Stimulated activated CD4-positive, alpha-beta T cell treated with anti-CD3 and anti-CD28 coated beads, Interleukin-4, amount 100 ng/mL, for 1 hour (primary cell): ENCODE measurements around the gene ALPL.
A peak's percentile ranks its signal among the peaks of the same experiment; 100 is the strongest.
"Not testable (repeated sequence)": the region's sequence is repeated elsewhere in the genome, so short reads cannot be mapped to it uniquely, and the experiment has no call there.

ENCODE experiments used
- DNase-seq: peaks from one replicate; pipeline ENCODE4 v3.0.0-alpha.2; 2020

Gene ALPL

DNA sequence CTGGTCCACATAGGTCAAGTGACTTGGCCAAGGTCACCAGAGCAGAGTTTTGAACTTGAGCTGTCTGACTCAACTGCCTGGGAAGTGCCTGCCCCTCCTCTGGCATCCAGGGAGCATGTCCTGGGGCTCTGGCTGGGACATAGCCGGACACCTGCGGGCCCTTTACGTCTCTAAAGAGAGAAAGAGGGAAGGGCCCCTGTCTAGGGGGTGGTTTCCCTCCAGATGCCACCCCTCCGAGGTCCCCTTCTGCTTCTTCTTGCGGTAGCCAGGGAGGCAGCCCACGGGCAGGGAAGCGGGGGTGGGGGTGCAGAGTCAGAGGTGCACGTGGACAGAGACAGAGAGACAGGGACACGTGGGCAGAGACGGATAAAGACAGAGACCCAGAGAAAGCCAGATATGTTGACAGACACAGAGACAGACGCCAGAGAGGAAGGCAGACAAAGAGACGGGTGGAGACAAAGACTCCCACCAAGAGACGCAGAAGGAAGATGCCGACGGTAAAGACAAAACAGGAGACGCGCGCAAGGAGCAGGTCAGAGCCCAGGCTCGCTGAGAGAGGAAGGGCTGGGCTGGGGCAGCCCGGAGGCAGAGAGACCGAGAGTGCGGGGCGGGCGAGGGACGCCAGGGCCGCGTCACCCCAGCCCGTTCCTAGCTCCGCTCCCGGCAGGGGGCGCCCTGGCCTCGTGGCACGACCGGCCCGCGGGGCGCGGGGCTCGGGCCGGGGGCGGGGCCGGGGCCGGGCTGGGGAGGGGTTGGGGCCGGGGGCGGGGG lies 458 bp upstream of the ALPL start:
- DNase-seq = peak; percentile 77

DNA sequence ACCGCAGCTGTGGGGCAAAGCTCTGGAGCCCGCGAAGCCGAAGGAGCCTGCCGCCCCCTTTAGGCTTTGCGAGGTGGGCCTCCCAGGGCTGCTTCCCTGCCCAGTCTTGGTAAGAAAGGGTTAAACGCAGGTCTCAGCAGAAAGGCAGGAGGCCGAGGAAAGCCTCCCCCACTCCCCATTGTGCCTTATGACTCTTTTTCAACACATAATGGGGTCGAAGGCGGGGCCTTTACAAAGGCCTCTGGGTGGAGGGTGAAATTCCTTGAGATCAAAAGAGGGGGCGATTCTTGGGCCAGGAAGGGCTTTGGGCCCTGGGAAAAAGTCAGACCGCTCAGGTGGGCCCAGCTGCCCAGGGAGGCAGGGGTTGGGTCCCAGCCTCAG lies 880 bp downstream of the ALPL start:
- DNase-seq = no peak

DNA sequence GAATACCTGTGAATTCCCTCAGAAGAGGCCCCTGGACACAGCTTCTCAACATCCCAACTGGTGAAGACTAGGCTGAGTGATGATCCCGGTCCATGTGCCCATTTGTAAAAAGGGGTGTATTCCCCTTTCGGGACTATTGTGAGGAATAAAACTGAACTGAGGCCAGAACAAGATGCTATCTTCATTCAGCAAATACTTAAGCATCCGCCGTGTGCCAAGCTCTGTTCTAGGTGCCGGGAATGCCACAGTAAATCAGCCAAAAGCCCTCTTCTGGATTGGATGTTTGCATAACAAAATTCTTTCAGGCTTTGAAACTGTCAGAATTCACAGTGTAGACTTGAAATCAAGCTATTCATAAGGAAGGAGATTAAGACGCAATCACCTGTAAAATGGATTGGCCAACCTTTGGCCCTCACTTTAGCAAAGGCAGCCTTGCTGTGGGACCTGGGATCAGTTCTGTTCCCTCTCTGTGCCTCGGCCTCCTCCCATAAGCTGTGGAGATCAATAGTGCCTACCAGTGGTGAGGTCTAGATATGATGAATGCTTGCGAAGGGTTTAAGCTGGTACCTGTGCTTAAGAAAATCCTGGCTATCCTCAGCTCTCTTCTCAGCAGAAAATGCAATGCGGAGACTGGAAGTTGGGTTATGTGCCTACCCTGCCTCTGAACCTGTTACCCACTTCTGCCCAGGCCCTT lies 1.8 kb downstream of the ALPL start:
- no peak for DNase-seq

DNA sequence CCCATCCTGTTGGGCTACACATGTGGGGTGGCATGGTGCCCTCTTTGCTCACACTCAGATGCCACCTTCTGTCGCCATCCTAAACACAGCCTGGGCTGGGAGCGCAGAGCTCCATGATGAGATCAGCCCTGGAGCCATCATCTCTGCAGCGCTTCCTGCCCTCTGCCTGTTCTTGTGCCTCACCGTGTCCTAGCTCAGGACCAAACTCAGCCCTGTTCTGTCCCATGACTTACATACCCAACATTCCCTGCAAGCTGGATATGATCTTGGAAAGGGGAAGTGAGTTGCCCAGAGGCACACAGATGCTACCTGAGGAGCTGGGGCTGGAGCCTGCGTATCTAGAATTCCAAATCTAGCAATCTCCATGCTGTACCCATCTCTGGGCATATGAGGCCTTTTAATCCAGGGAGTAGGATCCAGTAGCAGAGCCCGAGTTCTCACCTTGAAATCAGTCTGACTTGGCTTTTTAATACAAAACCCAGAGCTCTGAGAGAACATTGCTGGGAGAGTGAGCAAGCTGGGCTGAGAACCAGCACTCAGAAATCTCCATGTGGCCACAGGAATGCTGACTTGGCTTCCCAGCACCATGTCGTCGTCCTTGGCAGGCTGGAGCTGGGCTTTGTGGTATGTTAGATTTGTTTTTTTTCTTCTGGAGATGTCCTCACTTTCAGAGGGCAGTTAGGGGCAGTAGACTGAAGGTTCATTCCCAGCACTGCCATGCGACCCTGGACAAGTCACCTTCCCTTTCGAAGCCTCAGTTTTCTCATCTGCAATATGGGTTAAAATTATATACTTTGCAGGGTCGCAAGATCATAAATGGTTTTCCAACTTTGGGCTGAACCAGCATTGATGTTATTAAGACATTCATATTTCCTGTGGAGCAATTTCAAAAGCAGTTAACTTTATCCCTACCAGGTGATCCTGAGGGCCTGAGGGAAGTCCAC lies 2.6 kb downstream of the ALPL start:
- no peak for DNase-seq

DNA sequence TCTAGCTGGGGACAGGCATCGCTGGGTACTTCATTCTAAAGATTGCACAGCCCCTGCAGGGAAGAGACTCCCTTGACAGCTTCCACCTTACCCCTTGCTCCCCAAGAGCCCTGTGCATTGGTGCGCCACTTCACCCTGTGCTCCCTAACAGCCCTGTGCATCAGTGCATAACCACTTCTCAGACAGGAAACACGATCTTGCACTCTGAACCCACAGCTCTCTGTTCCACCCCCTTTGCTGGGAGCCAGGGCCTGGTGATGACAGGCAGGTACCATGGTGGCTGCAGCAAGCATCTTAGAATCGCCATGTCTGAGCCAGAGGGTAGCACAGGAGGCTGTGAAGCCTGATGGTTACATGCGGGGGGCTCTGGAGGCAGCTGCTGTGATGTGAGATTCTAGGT lies 5.0 kb downstream of the ALPL start:
- no peak for DNase-seq

DNA sequence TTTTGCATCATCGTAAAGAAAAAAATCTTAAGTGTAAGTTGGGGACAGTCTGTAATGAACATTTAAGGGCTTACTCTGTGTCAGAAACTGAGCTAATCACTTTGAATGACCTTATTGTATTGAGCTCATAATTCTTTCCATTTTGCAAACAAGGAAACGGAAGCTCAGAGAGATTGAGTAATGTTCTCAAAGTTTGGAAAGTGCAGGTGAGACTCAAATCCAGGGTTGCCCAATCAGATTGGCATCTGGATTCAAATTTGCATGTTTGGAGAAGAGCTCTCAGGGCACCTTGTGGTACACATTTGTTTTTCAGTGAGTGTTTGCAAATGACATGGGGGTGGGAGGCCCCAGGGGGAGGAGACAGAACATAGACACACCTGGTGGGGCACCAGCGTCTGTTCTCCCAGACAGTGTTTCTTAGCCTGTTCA lies 8.0 kb downstream of the ALPL start:
- DNase-seq = no peak

DNA sequence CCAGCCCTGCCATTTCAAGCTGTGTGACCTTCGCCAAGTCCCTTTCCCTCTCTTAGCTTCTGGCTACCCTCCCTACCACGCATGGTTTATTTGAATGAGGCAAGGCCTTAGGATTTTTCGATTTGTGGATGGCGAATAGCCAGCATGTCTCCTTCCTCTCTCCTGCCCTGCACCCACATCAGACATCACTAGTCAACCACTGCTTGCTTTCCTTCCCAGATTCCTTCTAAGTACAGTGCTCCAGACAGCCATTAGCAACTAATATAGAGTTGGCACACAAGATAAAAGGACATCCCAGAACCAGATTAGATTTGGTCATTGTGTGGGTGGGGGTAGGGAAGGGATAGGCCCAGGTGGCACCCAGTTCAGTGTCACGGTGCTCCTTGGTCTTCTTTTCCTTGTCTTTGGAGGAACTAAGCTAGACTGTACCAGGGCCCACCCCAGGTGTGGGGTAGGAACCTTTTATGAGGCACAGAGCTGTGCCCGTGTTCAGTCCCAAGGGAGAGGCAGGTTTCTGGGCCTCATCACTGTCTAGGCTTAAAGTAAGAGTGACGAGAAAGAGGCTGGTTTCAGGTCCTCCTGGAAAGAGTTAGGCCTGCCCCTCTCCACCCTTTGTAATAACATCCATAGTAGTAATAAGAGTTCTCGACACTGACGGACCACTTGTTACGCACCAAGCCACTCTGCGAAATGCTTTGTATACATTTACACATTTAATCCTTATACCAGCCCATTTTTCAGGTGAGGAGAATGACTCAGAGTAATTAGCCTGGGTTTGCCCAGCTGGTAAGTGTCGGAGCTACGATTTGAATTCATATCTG lies 8.6 kb downstream of the ALPL start:
- DNase-seq = no peak

DNA sequence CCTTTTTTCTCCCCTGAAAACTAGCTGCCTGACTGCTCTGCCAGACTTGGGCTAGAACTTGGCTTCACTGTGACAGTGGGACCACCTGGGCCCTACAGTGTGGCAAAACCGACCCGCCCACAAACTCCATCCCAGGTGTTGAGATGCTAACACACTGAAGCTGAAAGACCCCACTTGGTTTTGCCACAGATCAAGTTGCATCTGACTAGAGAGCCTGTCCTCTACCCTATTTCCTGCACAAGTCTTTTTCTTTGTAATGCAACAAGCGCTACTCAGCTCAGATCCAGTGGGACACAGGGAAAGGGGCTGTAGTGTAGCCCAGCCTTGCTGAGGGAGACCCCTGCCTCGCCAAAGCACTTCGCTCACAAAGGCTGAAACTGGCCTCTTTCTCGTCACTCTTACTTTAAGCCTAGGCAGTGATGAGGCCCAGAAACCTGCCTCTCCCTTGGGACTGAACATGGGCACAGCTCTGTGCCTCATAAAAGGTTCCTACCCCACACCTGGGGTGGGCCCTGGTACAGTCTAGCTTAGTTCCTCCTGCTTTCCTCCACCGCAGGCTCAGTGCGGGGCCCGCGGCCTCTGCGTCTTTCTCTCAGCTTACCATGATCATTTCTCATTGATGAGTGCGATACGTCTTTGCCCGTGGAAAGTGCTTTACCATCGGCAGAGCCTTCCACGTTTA lies 9.7 kb downstream of the ALPL start:
- no peak for DNase-seq

DNA sequence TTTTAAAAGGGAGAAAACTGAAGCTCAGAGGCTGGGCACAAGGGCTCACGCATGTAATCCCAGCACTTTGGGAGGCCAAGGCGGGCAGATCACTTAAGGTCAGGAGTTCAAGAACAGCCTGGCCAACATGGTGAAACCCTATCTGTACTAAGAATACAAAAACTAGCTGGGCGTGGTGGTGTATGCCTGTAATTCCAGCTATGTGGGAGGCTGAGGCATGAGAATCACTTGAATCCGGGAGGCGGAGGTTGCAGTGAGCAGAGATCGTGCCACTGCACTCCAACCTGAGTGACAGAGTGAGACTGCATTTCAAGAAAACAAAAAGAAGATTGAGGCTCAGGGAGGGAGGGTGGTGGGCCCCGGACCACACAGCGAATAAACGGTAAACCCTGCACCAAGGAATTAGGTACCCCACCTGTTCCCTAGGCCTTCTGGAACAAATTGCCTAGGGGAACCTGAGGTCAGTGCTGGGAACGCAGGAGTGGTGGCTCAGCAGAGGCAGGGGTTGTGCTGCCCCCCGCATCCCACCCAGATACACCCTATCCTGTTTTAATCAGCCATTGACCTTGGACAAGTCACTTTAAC lies 10.4 kb downstream of the ALPL start:
- not testable (repeated sequence) for DNase-seq

DNA sequence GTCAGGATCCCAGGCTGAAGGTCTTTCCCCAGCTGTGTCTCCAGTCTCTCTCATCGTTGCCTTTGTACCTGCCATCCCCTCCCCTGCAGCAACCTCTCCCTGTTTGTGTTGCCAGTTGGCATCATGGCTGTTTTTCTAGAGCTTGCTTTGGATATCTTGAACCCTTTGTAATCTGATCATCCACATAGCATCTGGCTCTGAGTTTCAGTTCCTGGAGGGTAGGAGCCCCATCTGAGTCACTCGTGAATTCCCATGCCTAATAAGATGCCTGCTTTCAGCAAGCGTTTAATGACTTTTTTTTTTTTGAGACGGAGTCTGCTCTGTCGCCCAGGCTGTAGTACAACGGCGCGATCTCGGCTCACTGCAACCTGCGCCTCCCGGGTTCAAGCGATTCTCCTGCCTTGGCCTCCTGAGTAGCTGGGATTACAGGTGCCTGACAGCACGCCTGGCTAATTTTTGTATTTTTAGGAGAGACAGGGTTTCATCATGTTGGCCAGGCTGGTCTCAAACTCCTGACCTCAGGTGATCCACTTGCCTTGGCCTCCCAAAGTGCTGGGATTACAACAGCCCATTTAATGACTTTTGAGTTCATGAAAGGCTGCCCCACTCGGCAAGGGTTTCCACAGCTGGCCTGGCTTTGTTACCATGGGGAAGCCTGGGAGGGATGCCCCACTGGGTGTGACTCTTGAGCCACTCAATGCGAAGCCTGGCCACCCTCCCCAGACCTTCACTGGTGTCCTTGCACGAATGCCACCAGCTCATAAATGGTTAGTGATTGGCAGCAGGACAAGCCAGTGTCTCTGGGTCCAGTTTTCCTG lies 11.9 kb downstream of the ALPL start:
- DNase-seq = no peak

DNA sequence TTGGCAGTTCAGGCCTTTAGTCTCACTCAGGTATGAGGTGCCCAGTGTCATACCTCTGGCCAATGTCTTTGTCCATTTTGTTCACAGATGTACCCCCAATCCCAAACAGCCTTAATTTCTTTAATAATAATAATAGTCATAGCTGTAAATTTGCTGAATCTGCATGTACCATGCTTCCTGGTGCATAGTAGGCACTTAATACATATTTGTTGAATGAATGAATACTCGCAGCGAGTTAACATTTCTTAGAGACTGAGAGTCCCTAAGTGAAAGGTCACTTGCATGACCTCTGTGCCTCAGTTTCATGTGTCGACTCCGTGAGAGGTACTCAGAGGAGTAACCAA lies 12.5 kb downstream of the ALPL start:
- DNase-seq = no peak

DNA sequence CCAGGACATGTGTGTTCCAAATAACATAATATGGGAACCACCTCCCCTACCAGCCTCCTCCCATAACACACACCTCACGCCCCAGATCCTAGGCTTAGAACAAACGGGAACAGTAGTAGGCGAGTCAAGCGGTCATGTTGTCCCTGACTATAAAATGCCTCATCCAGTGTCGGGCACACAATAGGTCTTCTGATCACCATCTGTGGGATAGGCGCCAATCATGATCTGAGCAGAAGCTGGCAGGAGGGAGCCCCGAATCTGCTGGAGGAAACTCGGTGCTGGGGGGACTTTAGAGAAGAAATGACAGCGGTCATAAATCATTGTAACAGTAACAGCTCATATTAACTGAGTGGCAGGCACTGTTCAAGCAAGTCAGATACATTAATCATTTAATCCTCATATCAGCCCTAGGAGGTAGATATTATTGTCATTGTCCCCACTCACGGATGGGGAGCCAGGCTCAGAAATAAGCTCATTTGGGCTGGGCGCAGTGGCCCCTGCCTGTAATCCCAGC lies 13.4 kb downstream of the ALPL start:
- DNase-seq = no peak

DNA sequence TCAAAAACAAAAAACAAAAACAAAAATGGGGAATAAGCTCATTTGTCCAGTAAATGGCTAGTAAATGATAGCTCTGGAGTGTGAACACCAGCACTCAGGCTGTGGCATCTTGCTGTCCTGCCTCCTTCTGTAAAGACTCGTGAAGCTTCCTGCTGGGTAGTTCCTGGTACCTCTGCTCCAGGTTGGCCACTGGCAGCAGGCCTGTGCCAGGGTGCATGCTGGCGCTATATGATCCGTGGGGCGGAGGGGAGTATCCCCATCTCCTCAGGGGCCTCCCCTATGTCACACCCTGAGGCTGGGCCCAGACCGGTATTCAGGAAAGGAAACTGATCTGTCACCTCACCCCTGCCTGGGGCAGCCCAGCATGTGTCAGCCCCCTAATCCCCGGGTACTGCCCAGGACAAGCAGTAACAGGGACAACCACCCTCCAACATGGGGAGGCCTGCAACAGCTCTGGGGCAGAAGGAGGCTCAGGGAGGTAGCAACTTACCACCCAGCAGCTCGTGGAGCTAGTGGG lies 14.1 kb downstream of the ALPL start:
- DNase-seq = no peak

DNA sequence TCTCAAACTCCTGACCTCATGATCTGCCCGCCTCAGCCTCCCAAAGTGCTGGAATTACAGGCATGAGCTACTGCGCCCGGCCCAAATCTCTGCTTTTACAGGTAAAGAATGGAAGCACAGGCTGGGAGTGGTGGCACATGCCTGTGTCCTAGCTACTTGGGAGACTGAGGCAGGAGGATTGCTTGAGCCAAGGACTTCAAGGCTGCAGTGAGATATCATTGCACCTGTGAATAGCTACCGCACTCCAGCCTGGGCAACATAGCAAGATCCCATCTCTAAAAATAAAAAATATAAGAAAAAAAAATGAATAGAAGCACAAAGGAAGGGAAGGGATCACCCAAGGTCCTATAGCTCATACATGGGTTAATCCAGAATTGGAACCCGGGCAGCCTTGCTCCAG lies 15.0 kb downstream of the ALPL start:
- no peak for DNase-seq

DNA sequence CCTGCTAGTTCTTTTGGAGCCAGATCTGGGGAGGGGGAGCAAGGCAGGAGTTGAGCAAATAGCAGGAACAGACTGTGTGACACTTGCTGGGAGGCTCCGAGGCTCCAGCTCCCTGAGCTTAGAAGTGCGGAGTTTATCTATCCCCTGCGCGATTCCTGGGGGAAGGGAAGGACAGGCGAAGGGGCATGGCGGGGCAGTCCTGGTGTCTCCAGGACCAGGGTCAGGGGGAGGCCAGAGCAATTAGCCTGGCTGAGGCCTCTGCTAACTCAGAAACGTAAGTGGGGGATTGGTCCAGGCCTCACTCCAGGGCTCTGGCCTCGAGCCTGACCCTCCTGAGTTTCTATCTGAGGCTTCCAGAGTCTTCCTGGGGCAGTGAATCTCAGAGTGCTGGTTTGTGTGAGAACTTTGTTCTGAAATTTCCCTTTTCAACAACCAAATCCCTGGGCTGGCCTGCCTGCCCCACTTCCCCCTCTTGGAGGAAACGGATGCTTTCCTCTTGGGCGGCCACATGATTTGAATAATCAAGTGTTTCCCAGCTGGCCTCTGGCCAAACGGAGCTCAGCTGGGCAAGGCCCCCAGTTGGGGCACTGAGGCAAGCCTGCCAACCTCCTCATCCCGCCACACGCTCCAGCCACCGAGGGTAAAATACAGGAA lies 15.6 kb downstream of the ALPL start:
- no peak for DNase-seq

DNA sequence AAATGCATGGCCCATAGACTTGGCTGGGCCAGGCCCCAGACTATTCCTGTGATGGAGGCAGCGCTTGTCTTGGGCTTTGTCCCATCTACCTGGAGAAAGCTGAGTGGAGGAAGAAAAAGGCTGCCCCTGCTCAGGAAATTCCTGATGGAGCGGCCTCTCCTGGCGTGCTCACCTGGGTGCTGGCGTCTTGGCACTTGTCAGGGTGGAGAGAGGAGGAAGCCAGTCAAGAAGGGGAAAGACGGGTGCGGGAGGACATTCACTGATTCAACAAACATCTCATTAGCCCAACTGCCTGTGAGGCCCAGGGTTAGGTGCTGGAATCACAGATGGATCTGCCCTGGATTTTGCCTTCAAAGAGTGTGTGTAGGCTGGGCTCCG lies 16.1 kb downstream of the ALPL start:
- no peak for DNase-seq

DNA sequence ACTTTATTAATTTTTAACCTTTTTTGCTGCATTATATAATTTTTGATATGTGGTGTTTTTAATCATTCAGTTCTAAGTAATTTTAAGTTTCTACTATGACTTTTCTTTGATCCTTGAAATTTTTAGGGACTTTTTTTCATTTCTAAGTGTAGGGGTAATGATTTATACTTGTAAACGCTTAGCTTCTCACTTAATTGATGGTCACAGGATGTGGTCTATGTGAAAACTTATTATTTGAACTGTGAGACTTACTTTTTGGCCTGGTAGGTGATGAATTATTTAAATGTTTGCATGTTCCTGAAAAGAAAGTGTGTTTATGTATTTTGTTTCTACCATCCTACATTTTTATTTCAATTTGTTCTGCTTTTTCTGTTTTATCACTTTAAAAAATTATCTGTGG lies 17.2 kb downstream of the ALPL start:
- DNase-seq = no peak

DNA sequence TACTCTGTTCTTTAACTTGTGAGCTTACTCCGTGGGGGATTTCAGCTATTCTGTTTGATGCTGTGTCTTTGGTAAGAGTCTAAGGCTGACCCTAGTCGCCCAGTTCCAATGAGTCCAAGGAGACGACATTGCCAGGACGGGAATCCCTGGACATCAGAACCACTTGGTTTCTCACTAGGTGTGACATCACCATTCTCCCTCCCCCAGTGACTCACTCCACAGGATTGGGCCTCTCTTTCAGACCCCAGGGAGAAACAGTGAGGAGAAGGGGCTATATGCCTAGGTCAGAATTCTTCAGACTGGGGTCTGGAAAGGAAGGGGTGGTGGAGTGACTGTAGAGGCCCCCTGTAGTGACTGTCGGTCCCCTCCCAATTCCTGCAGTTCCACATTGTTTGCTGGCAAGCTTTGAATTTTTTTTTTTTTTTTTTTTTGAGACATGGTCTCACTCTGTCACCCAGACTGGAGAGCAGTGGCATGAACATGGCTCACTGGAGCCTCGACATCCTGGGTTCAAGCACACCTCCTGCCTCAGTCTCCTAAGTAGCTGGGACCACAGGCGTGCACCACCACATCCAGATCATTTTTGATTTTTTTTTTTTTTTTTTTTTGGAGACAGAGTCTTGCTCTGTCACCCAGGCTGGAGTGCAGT lies 21.3 kb downstream of the ALPL start:
- DNase-seq = no peak

DNA sequence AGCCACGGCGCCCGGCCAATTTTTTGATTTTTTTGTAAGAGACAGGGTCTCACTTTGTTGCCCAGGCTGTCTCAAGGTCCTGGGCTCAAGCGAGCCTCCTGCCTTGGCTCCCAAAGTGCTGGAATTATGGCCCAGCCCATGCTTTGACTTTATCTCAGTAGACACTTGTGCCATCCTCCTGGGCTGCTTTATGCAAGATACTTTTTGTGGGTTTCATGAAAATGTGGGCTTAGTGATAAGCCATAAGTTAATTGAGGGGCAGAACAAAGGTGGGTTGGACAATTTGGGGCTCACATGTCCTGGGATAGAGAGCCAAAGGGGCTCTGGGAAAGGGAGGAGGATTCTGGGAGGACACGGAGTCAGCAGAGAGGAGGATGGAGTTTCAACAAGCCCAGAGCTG lies 22.0 kb downstream of the ALPL start:
- no peak for DNase-seq
